ENCODE results near the gene RNU5B-1.
"Not testable (repeated sequence)": the region's sequence is repeated elsewhere in the genome, so short reads cannot be mapped to it uniquely, and the experiment has no call there.

The RNU5B-1 gene

GRCh38 chr15:65339920-65340319 is 35.4 kb downstream of the RNU5B-1 start:
- Mint-ChIP-seq H3K4me1 (ENCODE audit: low read depth) (no peaks in the 10 kb centered on the region), H3K27ac (no peak overlapping the region), H3K27me3 (peaks cover 6% of the 10 kb centered on the region), H3K4me3 (no peak overlapping the region), H3K9me3 (no peaks in the 10 kb centered on the region), H3K36me3 (ENCODE audit: low read depth) (no peaks in the 10 kb centered on the region)

GRCh38 chr15:65342493-65342892 is 38.0 kb downstream of the RNU5B-1 start:
- peaks cover 12% of the 10 kb centered on the region for H3K27me3 Mint-ChIP-seq
- no peaks in the 10 kb centered on the region for H3K9me3 Mint-ChIP-seq
- no peaks in the 10 kb centered on the region for H3K36me3 Mint-ChIP-seq (ENCODE audit: low read depth)
- H3K4me3 Mint-ChIP-seq, result no peak overlapping the region
- no peaks in the 10 kb centered on the region for H3K4me1 Mint-ChIP-seq (ENCODE audit: low read depth)
- H3K27ac Mint-ChIP-seq, result no peak overlapping the region

- H3K9me3 Mint-ChIP-seq, result no peaks in the 10 kb centered on the region
- H3K27me3 Mint-ChIP-seq, result peaks cover 12% of the 10 kb centered on the region
- H3K4me3 Mint-ChIP-seq, result no peak overlapping the region
- no peak overlapping the region for H3K27ac Mint-ChIP-seq
- no peaks in the 10 kb centered on the region for H3K36me3 Mint-ChIP-seq (ENCODE audit: low read depth)
- no peaks in the 10 kb centered on the region for H3K4me1 Mint-ChIP-seq (ENCODE audit: low read depth)
Measured at GRCh38 chr15:65343374-65343981, 39.0 kb downstream of the RNU5B-1 start.

GRCh38 chr15:65344214-65344913 is 39.9 kb downstream of the RNU5B-1 start:
- Mint-ChIP-seq H3K4me3 (no peak overlapping the region), H3K27ac (no peak overlapping the region), H3K36me3 (ENCODE audit: low read depth) (no peaks in the 10 kb centered on the region), H3K9me3 (no peaks in the 10 kb centered on the region), H3K27me3 (peaks cover 12% of the 10 kb centered on the region), H3K4me1 (ENCODE audit: low read depth) (no peaks in the 10 kb centered on the region)

- no peaks in the 10 kb centered on the region for H3K9me3 Mint-ChIP-seq
- peaks cover 11% of the 10 kb centered on the region for H3K27me3 Mint-ChIP-seq
Measured at GRCh38 chr15:65344914-65345275, 40.4 kb downstream of the RNU5B-1 start.

GRCh38 chr15:65346856-65347598 is 42.5 kb downstream of the RNU5B-1 start:
- H3K4me3 Mint-ChIP-seq, result no peak overlapping the region

More at GRCh38 chr15:65344914-65345275, 40.4 kb downstream of the RNU5B-1 start:
- H3K4me3 Mint-ChIP-seq, result no peak overlapping the region
- no peak overlapping the region for H3K27ac Mint-ChIP-seq
- no peaks in the 10 kb centered on the region for H3K36me3 Mint-ChIP-seq (ENCODE audit: low read depth)
- no peaks in the 10 kb centered on the region for H3K4me1 Mint-ChIP-seq (ENCODE audit: low read depth)

GRCh38 chr15:65347756-65348155 is 43.3 kb downstream of the RNU5B-1 start:
- not testable (repeated sequence) for H3K4me3 Mint-ChIP-seq; H3K4me1 Mint-ChIP-seq (ENCODE audit: low read depth); H3K27ac Mint-ChIP-seq; H3K9me3 Mint-ChIP-seq; H3K36me3 Mint-ChIP-seq (ENCODE audit: low read depth)
- H3K27me3 Mint-ChIP-seq, result peaks cover 26% of the 10 kb centered on the region

More at GRCh38 chr15:65346856-65347598, 42.5 kb downstream of the RNU5B-1 start:
- Mint-ChIP-seq H3K27me3 (peaks cover 19% of the 10 kb centered on the region), H3K9me3 (peaks cover 3% of the 10 kb centered on the region), H3K4me1 (ENCODE audit: low read depth) (no peaks in the 10 kb centered on the region), H3K36me3 (ENCODE audit: low read depth) (no peaks in the 10 kb centered on the region), H3K27ac (no peak overlapping the region)

- Mint-ChIP-seq H3K27ac (no peak overlapping the region), H3K9me3 (peaks cover 12% of the 10 kb centered on the region), H3K4me1 (ENCODE audit: low read depth) (no peaks in the 10 kb centered on the region), H3K27me3 (peaks cover 42% of the 10 kb centered on the region), H3K36me3 (ENCODE audit: low read depth) (no peaks in the 10 kb centered on the region), H3K4me3 (no peak overlapping the region)
Measured at GRCh38 chr15:65349338-65349737, 44.9 kb downstream of the RNU5B-1 start.

GRCh38 chr15:65351972-65352371 is 47.5 kb downstream of the RNU5B-1 start:
- not testable (repeated sequence) for H3K36me3 Mint-ChIP-seq (ENCODE audit: low read depth); H3K4me3 Mint-ChIP-seq; H3K27ac Mint-ChIP-seq; H3K4me1 Mint-ChIP-seq (ENCODE audit: low read depth)
- Mint-ChIP-seq H3K9me3 (peaks cover 14% of the 10 kb centered on the region), H3K27me3 (peaks cover 54% of the 10 kb centered on the region)
